GM23248 (cell line): ENCODE results near the gene L3MBTL4.

Experiments
- EZH2 ChIP-seq: fragments of 200-600 bp; sonication (generic); IDR thresholded peaks from 2 replicates; pipeline ENCODE4 v1.6.1; 2018; ENCODE audit warnings: antibody characterized with exemption, mild to moderate bottlenecking; ENCODE audit not compliant: insufficient read depth, poor library complexity, severe bottlenecking
- EZH2phosphoT487 ChIP-seq: fragments of 200-600 bp; sonication (generic); IDR thresholded peaks from 2 replicates; pipeline ENCODE4 v1.6.1; 2018; ENCODE audit warnings: antibody characterized with exemption, moderate library complexity, mild to moderate bottlenecking, low read depth; ENCODE audit not compliant: insufficient read depth

DNA sequence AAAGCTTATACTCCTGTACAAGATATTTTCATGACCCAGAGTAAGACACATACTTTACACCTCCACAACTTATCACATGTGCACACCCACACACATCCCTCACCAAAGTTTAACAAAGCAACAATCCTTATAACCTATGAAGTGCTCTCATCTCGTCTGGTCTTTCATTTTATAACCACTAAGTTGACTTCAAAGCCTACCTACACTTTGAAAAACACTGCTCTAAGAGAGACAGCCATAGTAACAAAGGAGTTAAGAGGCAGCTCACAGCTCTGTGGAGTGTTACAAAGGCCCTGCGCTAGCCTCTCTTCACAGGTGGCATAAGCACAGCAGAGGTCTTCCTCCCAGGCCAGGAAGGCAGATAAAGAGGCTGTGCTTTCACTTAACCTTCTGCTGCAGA is 449.7 kb downstream of the L3MBTL4 start:
- TF ChIP-seq EZH2 (no peak), EZH2phosphoT487 (no peak)
